Large intestine (tissue), 3 donors: ENCODE data around the gene FREM2. TPM values are rescaled to one million over a fixed set of nuclear protein-coding genes. Genes with fewer than 3 reads are reported as not detected.

Experiments
- DNase-seq, 2 donors: peaks; one replicate each; pipeline versions ENCODE4 v3.0.0 to v3.0.0-alpha.2; 2013
- H3K27ac ChIP-seq: one replicate; pipeline ENCODE4 v1.5.1; 2013; ENCODE audit warnings: low read length
- H3K27me3 ChIP-seq: 2 replicates; pipeline ENCODE4 v1.6.1; 2013; ENCODE audit warnings: low read length; ENCODE audit not compliant: control insufficient read depth, insufficient read depth
- H3K36me3 ChIP-seq: 2 replicates; pipeline ENCODE4 v1.6.1; 2013; ENCODE audit warnings: low read length; ENCODE audit not compliant: control insufficient read depth, insufficient read depth
- H3K4me1 ChIP-seq: one replicate; pipeline ENCODE4 v1.6.1; 2013; ENCODE audit warnings: low read length; ENCODE audit not compliant: control insufficient read depth, insufficient read depth
- H3K4me3 ChIP-seq: one replicate; pipeline ENCODE4 v1.5.1; 2013; ENCODE audit warnings: low read length
- H3K9me3 ChIP-seq: one replicate; pipeline ENCODE4 v1.6.1; 2013; ENCODE audit warnings: mild to moderate bottlenecking, low read depth, low read length, moderate library complexity; ENCODE audit not compliant: control insufficient read depth
- WGBS: methylation state at CpG from one replicate; pipeline ENCODE4 v1.1.5; 2013; ENCODE audit warnings: low lambda C conversion rate; ENCODE audit not compliant: insufficient coverage; 5-methylcytosine and 5-hydroxymethylcytosine counted together
- polyA plus RNA-seq: library from polyadenylated mRNA; unstranded; fragments of 120-200 nt; gene quantifications from one replicate; pipeline ENCODE4 v1.2.1, GENCODE V29; 2013

The FREM2 gene
- polyA plus RNA-seq, 1 donor = 6.2 TPM

DNA sequence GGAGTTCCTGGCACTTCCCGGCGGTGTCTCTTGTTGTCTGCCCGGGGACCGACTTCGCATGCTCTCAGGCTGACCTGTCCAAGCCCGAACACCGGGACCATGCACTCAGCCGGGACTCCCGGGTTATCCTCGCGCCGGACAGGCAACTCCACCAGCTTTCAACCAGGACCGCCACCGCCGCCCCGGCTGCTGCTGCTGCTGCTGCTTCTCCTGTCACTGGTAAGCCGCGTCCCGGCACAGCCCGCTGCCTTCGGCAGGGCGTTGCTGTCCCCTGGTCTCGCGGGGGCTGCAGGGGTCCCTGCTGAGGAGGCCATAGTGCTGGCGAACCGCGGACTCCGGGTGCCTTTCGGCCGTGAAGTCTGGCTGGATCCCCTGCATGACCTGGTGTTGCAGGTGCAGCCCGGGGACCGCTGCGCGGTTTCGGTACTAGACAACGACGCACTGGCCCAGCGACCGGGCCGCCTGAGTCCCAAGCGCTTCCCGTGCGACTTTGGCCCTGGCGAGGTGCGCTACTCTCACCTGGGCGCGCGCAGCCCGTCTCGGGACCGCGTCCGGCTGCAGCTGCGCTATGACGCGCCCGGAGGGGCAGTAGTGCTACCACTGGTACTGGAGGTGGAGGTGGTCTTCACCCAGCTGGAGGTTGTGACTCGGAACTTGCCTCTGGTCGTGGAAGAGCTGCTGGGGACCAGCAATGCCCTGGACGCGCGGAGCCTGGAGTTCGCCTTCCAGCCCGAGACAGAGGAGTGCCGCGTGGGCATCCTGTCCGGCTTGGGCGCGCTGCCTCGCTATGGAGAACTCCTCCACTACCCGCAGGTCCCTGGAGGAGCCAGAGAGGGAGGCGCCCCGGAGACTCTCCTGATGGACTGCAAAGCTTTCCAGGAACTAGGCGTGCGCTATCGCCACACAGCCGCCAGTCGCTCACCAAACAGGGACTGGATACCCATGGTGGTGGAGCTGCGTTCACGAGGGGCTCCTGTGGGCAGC is 661 bp downstream of the FREM2 start:
- H3K4me3 ChIP-seq = peak overlapping the region; percentile 55
- H3K27ac ChIP-seq = peak overlapping the region; percentile 25
- H3K9me3 ChIP-seq = peaks cover 2% of the 10 kb centered on the region
- peaks cover 11% of the 10 kb centered on the region for H3K27me3 ChIP-seq
- peak in 1 of 2 donors; percentile 54 for DNase-seq
- peaks cover 9% of the 10 kb centered on the region for H3K4me1 ChIP-seq
- no CpG with 5 or more reads among the region's 80 CpGs for WGBS
- peaks cover 4% of the 10 kb centered on the region for H3K36me3 ChIP-seq

DNA sequence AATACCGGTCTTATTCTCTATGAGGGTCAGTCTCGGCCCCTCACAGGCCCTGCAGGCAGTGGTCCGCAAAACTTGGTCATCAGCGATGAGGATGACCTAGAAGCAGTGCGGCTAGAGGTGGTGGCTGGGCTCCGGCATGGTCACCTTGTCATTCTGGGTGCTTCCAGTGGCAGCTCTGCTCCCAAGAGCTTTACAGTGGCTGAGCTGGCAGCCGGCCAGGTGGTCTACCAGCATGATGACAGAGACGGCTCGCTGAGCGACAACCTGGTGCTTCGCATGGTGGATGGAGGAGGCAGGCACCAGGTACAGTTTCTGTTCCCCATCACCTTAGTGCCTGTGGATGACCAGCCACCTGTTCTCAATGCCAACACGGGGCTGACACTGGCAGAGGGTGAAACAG is 1.8 kb downstream of the FREM2 start:
- no peak for DNase-seq
- WGBS = no CpG with 5 or more reads among the region's 12 CpGs

DNA sequence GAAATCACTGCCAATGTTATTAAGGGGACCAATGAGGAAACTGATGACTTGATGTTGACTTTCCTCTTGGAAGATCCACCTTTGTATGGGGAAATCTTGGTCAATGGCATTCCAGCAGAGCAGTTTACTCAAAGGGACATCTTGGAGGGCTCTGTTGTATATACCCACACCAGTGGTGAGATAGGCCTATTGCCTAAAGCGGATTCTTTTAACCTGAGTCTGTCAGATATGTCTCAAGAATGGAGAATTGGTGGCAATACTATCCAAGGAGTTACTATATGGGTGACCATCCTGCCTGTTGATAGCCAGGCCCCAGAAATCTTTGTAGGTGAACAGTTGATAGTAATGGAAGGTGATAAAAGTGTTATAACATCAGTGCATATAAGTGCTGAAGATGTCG is 3.4 kb downstream of the FREM2 start:
- H3K27ac ChIP-seq = no peak overlapping the region
- WGBS = 100% methylated on average over 1 of the region's 2 CpGs
- no peak overlapping the region for H3K4me3 ChIP-seq

More for the DNA sequence above, 1.8 kb downstream of the FREM2 start:
- Histone ChIP-seq H3K36me3 (peaks cover 4% of the 10 kb centered on the region), H3K27ac (no peak overlapping the region), H3K27me3 (peaks cover 11% of the 10 kb centered on the region), H3K4me1 (peaks cover 9% of the 10 kb centered on the region), H3K4me3 (no peak overlapping the region), H3K9me3 (peaks cover 2% of the 10 kb centered on the region)

DNA sequence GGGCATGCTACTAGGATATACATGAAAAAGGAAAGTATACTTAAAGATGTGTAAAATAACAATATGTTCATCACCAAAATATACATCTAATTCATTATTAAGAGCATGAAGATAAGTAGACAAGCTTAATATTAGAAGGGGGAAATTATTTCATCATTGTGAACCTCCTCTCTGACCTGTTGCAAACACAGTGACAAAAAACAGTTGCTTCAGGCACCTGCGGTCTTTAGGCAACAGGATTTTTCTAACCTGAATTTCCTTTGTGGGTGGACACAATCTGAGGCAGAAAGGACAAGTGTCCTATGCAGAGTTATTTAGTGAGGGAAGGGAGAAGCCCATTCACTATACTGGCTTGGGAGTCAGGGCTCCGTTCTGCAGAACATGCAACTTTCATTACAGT is 6.3 kb downstream of the FREM2 start:
- no CpG with 5 or more reads among the region's 2 CpGs for WGBS
- H3K27ac ChIP-seq = no peak overlapping the region
- H3K9me3 ChIP-seq = no peaks in the 10 kb centered on the region
- H3K4me3 ChIP-seq = no peak overlapping the region
- peaks cover 4% of the 10 kb centered on the region for H3K36me3 ChIP-seq
- DNase-seq = no peak
- H3K4me1 ChIP-seq = peaks cover 3% of the 10 kb centered on the region
- H3K27me3 ChIP-seq = no peaks in the 10 kb centered on the region

More for the DNA sequence above, 3.4 kb downstream of the FREM2 start:
- H3K4me1 ChIP-seq = peaks cover 11% of the 10 kb centered on the region
- H3K9me3 ChIP-seq = peaks cover 2% of the 10 kb centered on the region
- peaks cover 4% of the 10 kb centered on the region for H3K36me3 ChIP-seq
- DNase-seq = no peak
- H3K27me3 ChIP-seq = peaks cover 11% of the 10 kb centered on the region

DNA sequence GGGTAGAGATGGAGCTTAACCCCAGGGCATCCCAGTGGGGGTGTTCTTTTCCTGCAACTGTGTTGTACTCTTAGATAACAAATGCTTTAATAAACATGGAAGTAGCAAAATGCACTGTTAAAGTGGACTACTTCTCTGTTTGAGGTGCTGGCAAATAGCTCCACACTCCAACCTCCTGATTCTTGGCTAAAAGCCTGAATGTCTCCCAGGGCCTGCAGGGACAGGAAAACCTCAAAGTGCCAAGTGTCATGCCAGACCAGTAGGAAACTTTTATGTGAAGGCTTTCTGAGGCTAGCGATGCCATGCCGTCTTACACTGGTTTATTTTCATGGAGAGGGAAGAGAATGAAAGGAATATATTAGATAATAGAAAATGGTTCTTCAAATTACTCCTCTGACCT is 6.8 kb downstream of the FREM2 start:
- no peak overlapping the region for H3K27ac ChIP-seq
- peaks cover 3% of the 10 kb centered on the region for H3K4me1 ChIP-seq
- H3K27me3 ChIP-seq = no peaks in the 10 kb centered on the region
- 83% methylated on average over 1 of the region's 2 CpGs for WGBS
- no peak for DNase-seq
- H3K4me3 ChIP-seq = no peak overlapping the region
- H3K36me3 ChIP-seq = peaks cover 4% of the 10 kb centered on the region
- H3K9me3 ChIP-seq = no peaks in the 10 kb centered on the region

GRCh38 chr13:38697197-38697596 is 10.3 kb downstream of the FREM2 start:
- no CpG with 5 or more reads among the region's 1 CpG for whole genome bisulfite sequencing
- Histone ChIP-seq H3K27ac (no peak overlapping the region), H3K9me3 (no peaks in the 10 kb centered on the region), H3K27me3 (no peaks in the 10 kb centered on the region), H3K36me3 (no peaks in the 10 kb centered on the region), H3K4me1 (peaks cover 3% of the 10 kb centered on the region), H3K4me3 (no peak overlapping the region)
- no peak for DNase-seq

GRCh38 chr13:38697628-38698333 is 10.9 kb downstream of the FREM2 start:
- no CpG with 5 or more reads among the region's 2 CpGs for WGBS

GRCh38 chr13:38700051-38700450 is 13.2 kb downstream of the FREM2 start:
- H3K4me3 ChIP-seq = no peak overlapping the region
- H3K27me3 ChIP-seq = no peaks in the 10 kb centered on the region
- DNase-seq = no peak
- H3K36me3 ChIP-seq = no peaks in the 10 kb centered on the region
- no peak overlapping the region for H3K27ac ChIP-seq
- H3K4me1 ChIP-seq = no peaks in the 10 kb centered on the region
- WGBS = 100% methylated on average over 1 of the region's 2 CpGs
- no peaks in the 10 kb centered on the region for H3K9me3 ChIP-seq

More at GRCh38 chr13:38697628-38698333, 10.9 kb downstream of the FREM2 start:
- no peak overlapping the region for H3K4me3 ChIP-seq
- H3K27ac ChIP-seq = no peak overlapping the region
- H3K9me3 ChIP-seq = no peaks in the 10 kb centered on the region
- no peaks in the 10 kb centered on the region for H3K27me3 ChIP-seq
- DNase-seq = no peak
- no peaks in the 10 kb centered on the region for H3K36me3 ChIP-seq
- H3K4me1 ChIP-seq = peaks cover 3% of the 10 kb centered on the region

DNA sequence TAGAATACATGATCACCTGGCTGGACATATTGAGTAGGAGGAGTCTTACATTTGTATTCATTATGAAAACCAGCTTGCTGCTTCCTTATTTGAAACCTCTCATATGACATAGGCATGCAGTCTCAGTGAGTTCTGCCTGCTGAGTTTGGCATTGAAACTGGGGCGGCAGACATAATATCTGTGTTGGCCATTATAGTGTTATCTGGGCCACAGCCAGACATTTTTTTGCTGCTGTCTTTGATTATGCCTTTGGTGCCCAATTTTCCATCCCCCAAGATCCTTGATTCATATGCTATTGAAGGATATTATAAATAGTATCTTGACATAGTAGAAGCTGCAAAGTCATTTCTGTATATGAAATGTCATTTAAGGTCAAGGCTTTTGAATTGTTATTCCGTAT is 15.8 kb downstream of the FREM2 start:
- no peak for DNase-seq
- no peak overlapping the region for H3K4me3 ChIP-seq
- no peaks in the 10 kb centered on the region for H3K27me3 ChIP-seq
- H3K36me3 ChIP-seq = no peaks in the 10 kb centered on the region
- no peaks in the 10 kb centered on the region for H3K4me1 ChIP-seq
- H3K9me3 ChIP-seq = no peaks in the 10 kb centered on the region
- no peak overlapping the region for H3K27ac ChIP-seq
- WGBS = 100% methylated on average over 1 of the region's 2 CpGs

DNA sequence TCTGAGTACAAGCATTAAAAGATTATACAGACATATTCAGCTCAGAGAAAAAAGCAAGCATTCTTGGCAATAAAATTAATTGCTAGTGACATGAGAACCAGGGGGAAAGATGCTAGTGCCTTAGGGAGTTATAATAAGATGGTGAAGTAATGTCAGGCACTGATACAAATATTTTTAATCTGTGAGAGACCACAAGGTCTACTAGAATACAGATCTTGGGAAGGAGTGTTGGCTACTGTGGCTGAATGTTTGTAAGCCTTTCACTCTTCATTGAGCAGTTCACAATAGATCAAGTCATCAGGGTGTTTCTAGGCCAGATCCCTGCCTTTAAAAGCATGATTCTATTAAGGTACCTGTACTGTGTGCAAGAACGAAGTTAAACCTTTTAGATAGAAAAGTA is 16.4 kb downstream of the FREM2 start:
- H3K4me3 ChIP-seq = no peak overlapping the region
- H3K27me3 ChIP-seq = no peaks in the 10 kb centered on the region
- no peaks in the 10 kb centered on the region for H3K9me3 ChIP-seq
- H3K4me1 ChIP-seq = no peaks in the 10 kb centered on the region
- H3K36me3 ChIP-seq = no peaks in the 10 kb centered on the region
- no peak overlapping the region for H3K27ac ChIP-seq
- no CpG with 5 or more reads among the region's 1 CpG for WGBS
- DNase-seq = no peak
